SU-DHL-6 (cell line): ENCODE measurements around the gene CDK12.

Experiments
- H2AFZ ChIP-seq: fragments of 200-600 bp; sonication (generic); 2 replicates; pipeline ENCODE4 v1.6.1; 2014; ENCODE audit warnings: low read depth, mild to moderate bottlenecking, moderate library complexity, mixed read lengths, antibody characterized with exemption, low read length; ENCODE audit not compliant: severe bottlenecking
- H3F3A ChIP-seq: fragments of 200-600 bp; shearing (Covaris generic); 2 replicates; pipeline ENCODE4 v1.6.0; 2016; ENCODE audit warnings: antibody characterized with exemption, mild to moderate bottlenecking; ENCODE audit not compliant: insufficient read depth
- H3K27ac ChIP-seq: fragments of 200-600 bp; sonication (generic); 2 replicates; pipeline ENCODE4 v1.5.1; 2016; ENCODE audit warnings: low read depth, mild to moderate bottlenecking, low read length, moderate library complexity, mixed read lengths
- H3K27me3 ChIP-seq: fragments of 200-600 bp; sonication (generic), shearing (Covaris generic); 2 replicates; pipeline ENCODE4 v1.6.0; 2014; ENCODE audit warnings: mild to moderate bottlenecking, low read length
- H3K36me3 ChIP-seq: fragments of 200-600 bp; sonication (generic); 2 replicates; pipeline ENCODE4 v1.6.1; 2014; ENCODE audit warnings: mild to moderate bottlenecking, low read length, mixed read lengths
- H3K4me2 ChIP-seq: fragments of 300-600, 200-600 bp; shearing (Covaris generic), sonication (generic); 2 replicates; pipeline ENCODE4 v1.6.0; 2014; ENCODE audit warnings: low read length, low read depth, mild to moderate bottlenecking; ENCODE audit not compliant: poor library complexity, severe bottlenecking
- H3K4me3 ChIP-seq: fragments of 200-600 bp; sonication (generic); 2 replicates; pipeline ENCODE4 v1.5.1; 2014; ENCODE audit warnings: antibody characterized with exemption, low read length, mild to moderate bottlenecking, mixed read lengths; ENCODE audit not compliant: insufficient read depth, poor library complexity, severe bottlenecking
- H3K79me2 ChIP-seq: fragments of 200-600 bp; sonication (generic); 2 replicates; pipeline ENCODE4 v1.6.1; 2014; ENCODE audit warnings: mild to moderate bottlenecking, low read length, moderate library complexity; ENCODE audit not compliant: insufficient read depth
- H3K9ac ChIP-seq: fragments of 200-600 bp; sonication (generic); 2 replicates; pipeline ENCODE4 v1.7.0; 2014; ENCODE audit warnings: mild to moderate bottlenecking, low read length
- H3K9me2 ChIP-seq: fragments of 200-600 bp; sonication (generic); replicated peaks from 2 replicates; pipeline ENCODE4 v1.6.1; 2014; ENCODE audit warnings: low read length; ENCODE audit not compliant: insufficient read depth
- H3K9me3 ChIP-seq: fragments of 200-600 bp; sonication (generic); 2 replicates; pipeline ENCODE4 v1.6.1; 2014; ENCODE audit warnings: low read length, mixed read lengths; ENCODE audit not compliant: insufficient read depth
- H4K20me1 ChIP-seq: fragments of 200-600 bp; sonication (generic); 2 replicates; pipeline ENCODE4 v1.6.1; 2014; ENCODE audit warnings: low read depth, mild to moderate bottlenecking, antibody characterized with exemption, low read length, moderate library complexity, mixed read lengths
- CTCF ChIP-seq: fragments of 200-600 bp; sonication (generic); IDR thresholded peaks from one replicate; pipeline ENCODE4 v1.5.1; 2017; ENCODE audit warnings: antibody characterized with exemption, mild to moderate bottlenecking, low read length, moderate library complexity; ENCODE audit not compliant: insufficient read depth, poor library complexity, severe bottlenecking
- EZH2phosphoT487 ChIP-seq: fragments of 200-600 bp; sonication (generic), shearing (Covaris generic); conservative IDR thresholded peaks from 2 replicates; pipeline ENCODE4 v1.6.1; 2018; ENCODE audit warnings: mild to moderate bottlenecking, antibody characterized with exemption, low read length, moderate library complexity, mixed read lengths

The CDK12 gene

GRCh38 chr17:39563476-39563875, 102.2 kb downstream of the CDK12 start:
- Histone ChIP-seq H3K4me3 (no peak overlapping the region), H2AFZ (no peak overlapping the region), H3K9me2 (no peaks in the 10 kb centered on the region), H3K79me2 (no peaks in the 10 kb centered on the region), H3K27me3 (no peaks in the 10 kb centered on the region), H3K27ac (no peak overlapping the region), H3K9ac (no peak overlapping the region), H3K4me2 (no peak overlapping the region), H4K20me1 (no peaks in the 10 kb centered on the region), H3K36me3 (no peaks in the 10 kb centered on the region; the same call in 1 of the 2 replicates), H3F3A (no peaks in the 10 kb centered on the region), H3K9me3 (no peaks in the 10 kb centered on the region)
- no peak for TF ChIP-seq CTCF
- no peak for TF ChIP-seq EZH2phosphoT487

GRCh38 chr17:39564211-39564848, 103.0 kb downstream of the CDK12 start:
- Histone ChIP-seq H3K27me3 (no peaks in the 10 kb centered on the region), H3K4me3 (no peak overlapping the region), H3F3A (no peaks in the 10 kb centered on the region), H2AFZ (no peak overlapping the region), H3K9me3 (no peaks in the 10 kb centered on the region), H3K27ac (no peak overlapping the region), H3K9me2 (no peaks in the 10 kb centered on the region), H3K4me2 (no peak overlapping the region), H3K79me2 (no peaks in the 10 kb centered on the region), H3K9ac (no peak overlapping the region), H3K36me3 (no peaks in the 10 kb centered on the region; the same call in 1 of the 2 replicates), H4K20me1 (no peaks in the 10 kb centered on the region)
- TF ChIP-seq EZH2phosphoT487 = no peak
- no peak for TF ChIP-seq CTCF

GRCh38 chr17:39566094-39566850, 105.0 kb downstream of the CDK12 start:
- Histone ChIP-seq H3K9me3 (no peaks in the 10 kb centered on the region), H3K79me2 (no peaks in the 10 kb centered on the region), H3K4me2 (no peak overlapping the region), H3K9ac (no peak overlapping the region), H3K9me2 (no peaks in the 10 kb centered on the region), H3K36me3 (no peaks in the 10 kb centered on the region), H3F3A (no peaks in the 10 kb centered on the region), H2AFZ (no peak overlapping the region), H3K4me3 (no peak overlapping the region), H3K27ac (no peak overlapping the region), H4K20me1 (no peaks in the 10 kb centered on the region), H3K27me3 (no peaks in the 10 kb centered on the region)
- TF ChIP-seq CTCF (no peak), EZH2phosphoT487 (no peak)
